Measurements from ENCODE around the gene P2RY6. TPM values are rescaled to one million over a fixed set of nuclear protein-coding genes. Genes with fewer than 3 reads are reported as not detected.
A peak's percentile ranks its signal among the peaks of the same experiment; 100 is the strongest.

Gene P2RY6
- total and polyA plus RNA-seq, 2 of the 8 experiments (the other 6 are each of a cell fraction or from before 2014, with no cell fraction given), result 0.15 TPM; not detected in 1

- DNase-seq (ENCODE audit: low read depth in 1 of 2, low spot score in 2 of 2) (no peak), FAIRE-seq (no peak)
- Histone ChIP-seq H3K4me1 (replicated peaks in 1 of 4; ENCODE audit: control insufficient read depth in 3 of 4, insufficient read depth in 4 of 4, low read length in 3 of 4) (peaks cover 0 to 12% (median 8%) of the 10 kb centered on the region in 4 experiments; a peak in 6 of 7 replicates), H3K14ac (ENCODE audit: insufficient read length) (no peak overlapping the region), H3K4ac (replicated peaks; ENCODE audit: insufficient read length, low read depth, low read length) (no peak overlapping the region), H4K20me1 (replicated peaks in 1 of 2; ENCODE audit: control insufficient read depth in 1 of 2, insufficient read depth in 2 of 2, low read length in 2 of 2) (peaks cover 18 to 34% of the 10 kb centered on the region in 2 experiments), H3K56ac (replicated peaks; ENCODE audit: insufficient read length, low read depth, low read length) (no peak overlapping the region), H2BK5ac (ENCODE audit: low read depth, low read length) (no peak overlapping the region), H3K79me1 (ENCODE audit: low read depth, low read length) (peaks cover 7% of the 10 kb centered on the region), H3K79me2 (ENCODE audit: control insufficient read depth in 1 of 2, insufficient read depth in 2 of 2, low read length in 2 of 2) (no peaks in the 10 kb centered on the region), H2AFZ (ENCODE audit: low read length) (no peak overlapping the region), H2BK120ac (replicated peaks; ENCODE audit: low read depth, low read length) (no peak overlapping the region), H3K18ac (ENCODE audit: extremely low read depth, low read length) (no peak overlapping the region), H3K9ac (replicated peaks in 1 of 4; ENCODE audit: extremely low read depth in 1 of 4, low read depth in 3 of 4, low read length in 3 of 4) (no peak overlapping the region), H3K4me3 (ENCODE audit: extremely low read depth in 1 of 4, insufficient read depth in 2 of 4, low read depth in 3 of 4, low read length in 4 of 4) (no peak overlapping the region), H2BK20ac (ENCODE audit: low read length) (no peak overlapping the region), H2BK12ac (ENCODE audit: low read depth, low read length) (no peak overlapping the region), H3K36me3 (ENCODE audit: control insufficient read depth in 2 of 4, insufficient read depth in 4 of 4, low read length in 3 of 4) (no peaks in the 10 kb centered on the region), H3K23me2 (ENCODE audit: low read depth, low read length) (peaks cover 4% of the 10 kb centered on the region; the same call in 1 of the 2 replicates), H3K27me3 (replicated peaks in 1 of 4; ENCODE audit: control insufficient read depth in 3 of 4, extremely low read depth in 1 of 4, insufficient read depth in 3 of 4, low read length in 3 of 4) (peaks cover 0 to 27% (median 17%) of the 10 kb centered on the region in 4 experiments; a peak in 5 of 7 replicates), H2BK15ac (ENCODE audit: low read length) (no peak overlapping the region), H4K91ac (replicated peaks; ENCODE audit: insufficient read length, low read length) (no peak overlapping the region), H3K23ac (ENCODE audit: insufficient read length) (no peak overlapping the region), H3K27ac (ENCODE audit: low read depth, low read length) (no peak overlapping the region), H2AK5ac (ENCODE audit: low read depth, low read length) (no peak overlapping the region), H3K4me2 (ENCODE audit: insufficient read depth in 1 of 2, low read depth in 2 of 2, low read length in 2 of 2) (no peak overlapping the region), H4K8ac (ENCODE audit: extremely low read depth, insufficient read depth, low read length) (no peak overlapping the region), H3K9me3 (ENCODE audit: insufficient read depth in 2 of 2, low read depth in 1 of 2, low read length in 1 of 2) (no peaks in the 10 kb centered on the region), H4K5ac (ENCODE audit: insufficient read length, low read depth, low read length) (no peak overlapping the region)
- ChIA-PET CTCF (ENCODE audit: partially characterized antibody) (interaction anchor here (0.7 to 25.1 kb wide), 9 partner anchors 7 to 131 kb away, joined by 3 to 383 read pairs (median 6); no protein-coding TSS in a partner anchor), POLR2A (ENCODE audit: partially characterized antibody) (interaction anchor here (0.6 to 2.2 kb wide), 5 partner anchors 9 to 68 kb away, joined by 3 to 6 read pairs (median 4); no protein-coding TSS in a partner anchor)
- TF ChIP-seq SIN3A (conservative IDR thresholded peaks at IDR 0.05 in 1 of 2, IDR thresholded peaks at IDR 0.05 in 1 of 2; ENCODE audit: low read depth in 1 of 2, low read length in 2 of 2) (0 out of 4 replicates have a peak, but pooled peaks of 1 of the 2 experiments have one; percentile 24), NANOG (IDR thresholded peaks at IDR 0.05; ENCODE audit: insufficient read depth, low read depth, low read length, poor library complexity, severe bottlenecking) (no peak), TAF7 (optimal IDR thresholded peaks at IDR 0.05; ENCODE audit: borderline replicate concordance, low read depth, low read length) (no peak), RBBP5 (IDR thresholded peaks at IDR 0.05; ENCODE audit: borderline replicate concordance, low read depth, low read length) (no peak)
- 74% methylated on average over 8 of the region's 11 CpGs; no CpG with 5 or more reads in 1 of the 2 experiments for WGBS, 2 experiments (ENCODE audit: extremely low coverage in 1 of 2, insufficient coverage in 1 of 2, insufficient read length in 1 of 2, insufficient replicate concordance in 2 of 2, low coverage in 1 of 2, low lambda C conversion rate in 2 of 2, missing lambda C conversion rate in 1 of 2)
Observed at GRCh38 chr11:73314117-73314961, 42.2 kb downstream of the P2RY6 start.

All from H1 (cell line).